ENCODE data around the gene UNC45B.

UNC45B gene

GRCh38 chr17:35152421-35153140 is 5.0 kb downstream of the UNC45B start:
- no peak for TF ChIP-seq CTCF (IDR thresholded peaks at IDR 0.05; ENCODE audit: low read depth, low read length, missing control alignments)
- in situ Hi-C loops (cut with HindIII; ENCODE audit: low sequenced_read_pairs): no loop called here
- H3K4me3 ChIP-seq (ENCODE audit: low read depth, low read length): no peak overlapping the region
- no peak for DNase-seq (ENCODE audit: low read depth)

- no peak for DNase-seq (ENCODE audit: low read depth)
- no peak for TF ChIP-seq CTCF (IDR thresholded peaks at IDR 0.05; ENCODE audit: low read depth, low read length, missing control alignments)
- in situ Hi-C loops (cut with HindIII; ENCODE audit: low sequenced_read_pairs): no loop called here
- H3K4me3 ChIP-seq (ENCODE audit: low read depth, low read length): no peak overlapping the region
Observed at GRCh38 chr17:35154196-35155165, 6.9 kb downstream of the UNC45B start.

- DNase-seq (ENCODE audit: low read depth): no peak
- in situ Hi-C loops (cut with HindIII; ENCODE audit: low sequenced_read_pairs): no loop called here
- no peak overlapping the region for H3K4me3 ChIP-seq (ENCODE audit: low read depth, low read length)
- no peak for TF ChIP-seq CTCF (IDR thresholded peaks at IDR 0.05; ENCODE audit: low read depth, low read length, missing control alignments)
Observed at GRCh38 chr17:35155246-35155645, 7.6 kb downstream of the UNC45B start.

GRCh38 chr17:35159940-35160339 is 12.3 kb downstream of the UNC45B start:
- no peak for TF ChIP-seq CTCF (IDR thresholded peaks at IDR 0.05; ENCODE audit: low read depth, low read length, missing control alignments)
- in situ Hi-C loops (cut with HindIII; ENCODE audit: low sequenced_read_pairs): no loop called here
- no peak for DNase-seq (ENCODE audit: low read depth)
- H3K4me3 ChIP-seq (ENCODE audit: low read depth, low read length): no peak overlapping the region

- TF ChIP-seq CTCF (IDR thresholded peaks at IDR 0.05; ENCODE audit: low read depth, low read length, missing control alignments): no peak
- in situ Hi-C loops (cut with HindIII; ENCODE audit: low sequenced_read_pairs): no loop called here
- no peak overlapping the region for H3K4me3 ChIP-seq (ENCODE audit: low read depth, low read length)
- DNase-seq (ENCODE audit: low read depth): no peak
Observed at GRCh38 chr17:35160354-35161201, 13.0 kb downstream of the UNC45B start.

- DNase-seq (ENCODE audit: low read depth): no peak
- in situ Hi-C loops (cut with HindIII; ENCODE audit: low sequenced_read_pairs): no loop called here
- no peak overlapping the region for H3K4me3 ChIP-seq (ENCODE audit: low read depth, low read length)
- TF ChIP-seq CTCF (IDR thresholded peaks at IDR 0.05; ENCODE audit: low read depth, low read length, missing control alignments): no peak
Observed at GRCh38 chr17:35161281-35161761, 13.7 kb downstream of the UNC45B start.

Data from astrocyte of the cerebellum (primary cell).